NCI-H128 (cell line): ENCODE results near the gene TMEM132C.
"Not testable (repeated sequence)": the region's sequence is repeated elsewhere in the genome, so short reads cannot be mapped to it uniquely, and the experiment has no call there.

Experiments
- DNase-seq: peaks from one replicate; lab custom pipeline; 2025; ENCODE audit not compliant: unreplicated experiment; lab: John Stamatoyannopoulos, UW

The TMEM132C gene

DNA sequence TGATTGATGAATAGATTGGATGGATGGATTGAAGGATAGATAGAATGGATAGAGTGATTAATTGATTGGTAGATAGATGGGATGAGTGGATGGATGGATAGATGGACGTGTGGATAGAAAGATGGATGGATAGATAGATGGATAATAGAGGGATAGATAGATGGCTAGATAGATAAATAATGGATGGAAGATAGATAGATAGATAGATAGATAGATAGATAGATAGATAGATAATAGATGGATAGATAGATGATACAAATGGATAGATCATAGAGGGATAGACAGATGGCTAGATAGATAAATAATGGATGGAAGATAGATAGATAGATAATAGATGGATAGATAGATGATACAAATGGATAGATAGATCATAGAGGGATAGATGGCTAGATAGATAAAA, 337.2 kb downstream of the TMEM132C start:
- DNase-seq: not testable (repeated sequence)

DNA sequence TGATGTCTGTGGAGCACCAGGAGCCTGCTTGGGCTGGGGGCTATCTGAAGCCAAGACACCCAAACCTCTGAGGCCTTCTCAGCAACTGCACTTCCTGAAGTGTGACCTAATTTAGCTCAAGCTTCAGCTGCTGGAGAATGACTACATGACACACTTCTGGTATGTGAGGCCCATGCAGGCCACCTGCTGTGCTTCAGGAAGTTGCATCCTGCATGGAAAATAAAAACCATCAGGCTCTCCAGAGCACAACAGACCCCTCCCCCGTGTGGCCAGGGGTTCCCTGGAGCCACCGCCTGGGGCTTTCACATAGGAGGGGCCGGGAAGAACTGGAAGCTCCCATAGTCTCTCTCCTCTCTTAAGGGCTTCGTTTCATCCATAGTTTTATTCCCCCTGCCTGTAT, 339.1 kb downstream of the TMEM132C start:
- no peak for DNase-seq

DNA sequence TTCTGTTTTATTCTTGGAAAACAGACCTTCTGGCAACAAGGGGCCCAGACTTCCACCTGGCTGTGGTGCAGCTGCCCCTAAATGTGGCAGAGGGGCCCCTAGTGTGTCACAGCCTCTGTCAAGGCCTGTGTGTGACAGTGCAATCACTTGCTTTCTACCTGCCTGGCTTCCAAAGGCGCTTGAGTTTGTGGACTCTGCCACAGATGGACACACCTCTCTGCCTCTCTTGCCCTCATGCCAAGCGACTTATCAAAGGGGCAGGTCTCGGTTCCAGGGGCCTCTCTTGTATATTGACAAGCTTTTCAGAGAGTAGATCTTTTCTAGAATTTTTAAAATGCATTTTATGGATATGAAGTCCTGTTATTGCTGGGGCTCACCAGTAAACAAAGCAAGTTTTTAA, 339.6 kb downstream of the TMEM132C start:
- no peak for DNase-seq

DNA sequence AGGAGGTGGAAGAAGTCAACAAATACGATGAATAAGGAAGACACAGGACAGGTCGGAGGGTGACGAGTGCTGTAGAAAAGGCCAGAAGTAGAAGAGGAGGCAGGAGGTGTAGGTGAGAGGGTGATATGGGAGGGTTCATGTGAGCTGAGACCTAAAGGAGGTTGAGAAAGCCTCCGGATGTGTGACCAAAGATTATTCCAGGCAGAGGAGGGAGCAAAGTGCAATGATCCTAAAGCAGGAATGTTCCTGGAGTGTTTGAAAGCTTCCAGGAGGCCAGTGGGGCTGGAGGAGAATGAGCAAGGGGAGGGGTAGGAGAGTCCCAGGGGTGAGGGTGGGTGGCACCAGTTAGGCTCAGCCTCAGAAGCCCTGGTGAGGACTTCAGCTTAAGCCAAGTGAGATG, 340.0 kb downstream of the TMEM132C start:
- no peak for DNase-seq

DNA sequence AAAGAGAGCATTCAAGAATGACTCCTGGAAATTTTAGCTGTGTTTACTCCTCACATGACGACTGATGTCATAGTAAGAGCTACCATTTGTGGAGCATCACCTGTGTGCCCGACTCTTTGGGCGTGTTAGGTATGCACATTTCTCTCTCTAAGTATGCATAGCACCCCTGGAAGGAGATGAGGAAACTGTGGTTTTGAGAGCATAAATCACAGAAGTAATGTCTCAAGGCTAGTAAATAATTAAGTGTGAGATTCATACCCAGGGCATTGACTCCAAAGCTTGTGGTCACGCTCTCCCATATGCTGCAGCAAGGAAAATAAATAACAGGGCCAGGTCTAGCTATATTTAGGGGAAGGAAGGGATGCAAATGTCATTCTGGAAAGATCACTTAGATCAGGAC, 340.7 kb downstream of the TMEM132C start:
- DNase-seq: no peak

DNA sequence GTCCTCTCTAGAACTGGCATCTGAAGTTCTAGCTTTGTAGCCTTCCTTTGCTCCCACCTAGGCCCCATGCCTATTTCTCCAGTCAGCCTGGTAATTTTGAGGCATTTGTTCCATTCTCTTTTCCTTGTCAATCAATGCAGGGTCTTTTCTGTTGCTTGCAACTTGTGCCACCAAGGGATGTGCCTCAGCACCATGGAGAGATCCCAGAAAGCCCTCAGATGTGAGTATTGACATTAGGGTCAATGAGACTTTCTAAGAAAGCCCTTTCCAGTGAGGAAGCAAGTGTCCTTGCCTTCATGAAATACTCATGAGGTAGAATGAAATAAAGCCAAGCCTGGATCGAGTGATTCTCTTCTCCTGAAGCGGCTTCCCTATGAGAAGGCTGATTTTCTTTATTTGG, 342.9 kb downstream of the TMEM132C start:
- no peak for DNase-seq

DNA sequence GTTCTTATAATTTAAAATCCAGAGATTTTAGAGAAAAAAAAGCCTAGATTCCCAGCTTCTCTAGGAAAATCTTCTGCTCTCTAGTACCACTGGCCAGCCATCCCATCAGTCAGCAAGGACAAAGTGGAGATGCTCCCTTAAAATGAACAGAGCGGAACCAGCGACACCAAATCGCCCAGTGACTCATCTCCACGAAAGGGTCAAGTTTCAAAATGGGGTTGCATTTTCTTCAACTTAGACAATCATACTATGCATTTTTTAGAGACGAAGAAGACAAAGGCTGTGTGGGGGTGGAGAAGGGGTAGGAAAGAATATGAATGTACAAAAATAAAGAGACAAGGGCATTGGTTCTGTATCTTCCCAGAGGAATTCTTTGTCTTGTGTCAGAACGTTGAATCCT, 344.8 kb downstream of the TMEM132C start:
- no peak for DNase-seq

DNA sequence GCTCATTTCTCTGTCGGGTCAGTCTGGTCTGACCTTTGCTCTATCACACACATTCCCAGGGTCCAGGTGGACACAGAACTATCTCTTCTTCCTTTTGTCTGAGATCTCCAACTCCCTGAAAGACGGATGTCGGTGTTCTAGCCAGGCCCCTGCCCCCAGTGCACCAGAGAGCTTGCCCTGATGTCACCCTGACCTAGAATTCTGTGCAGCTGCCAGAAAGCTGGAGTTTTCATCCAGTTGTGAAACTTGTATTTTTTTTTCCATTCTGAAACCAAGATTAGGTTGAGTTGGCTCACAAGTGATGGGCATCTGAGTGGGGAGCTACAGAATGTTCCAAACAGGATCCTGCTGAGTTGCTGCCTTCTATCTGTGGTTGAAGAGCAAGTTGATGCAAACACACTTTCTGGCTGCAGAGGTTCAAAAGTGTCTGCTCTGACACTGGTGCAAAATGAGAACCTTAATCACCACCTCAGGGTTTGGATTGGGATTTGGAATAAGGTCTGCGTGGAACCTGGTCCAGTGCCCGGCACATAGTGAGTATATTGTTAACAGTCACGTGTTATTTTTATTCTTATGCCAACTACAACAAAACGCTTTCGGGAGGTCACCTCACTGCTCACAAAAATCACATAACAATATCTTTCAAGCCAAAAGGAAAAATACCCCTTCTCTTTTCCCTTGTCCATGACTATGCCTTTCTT, 345.3 kb downstream of the TMEM132C start:
- DNase-seq: no peak

DNA sequence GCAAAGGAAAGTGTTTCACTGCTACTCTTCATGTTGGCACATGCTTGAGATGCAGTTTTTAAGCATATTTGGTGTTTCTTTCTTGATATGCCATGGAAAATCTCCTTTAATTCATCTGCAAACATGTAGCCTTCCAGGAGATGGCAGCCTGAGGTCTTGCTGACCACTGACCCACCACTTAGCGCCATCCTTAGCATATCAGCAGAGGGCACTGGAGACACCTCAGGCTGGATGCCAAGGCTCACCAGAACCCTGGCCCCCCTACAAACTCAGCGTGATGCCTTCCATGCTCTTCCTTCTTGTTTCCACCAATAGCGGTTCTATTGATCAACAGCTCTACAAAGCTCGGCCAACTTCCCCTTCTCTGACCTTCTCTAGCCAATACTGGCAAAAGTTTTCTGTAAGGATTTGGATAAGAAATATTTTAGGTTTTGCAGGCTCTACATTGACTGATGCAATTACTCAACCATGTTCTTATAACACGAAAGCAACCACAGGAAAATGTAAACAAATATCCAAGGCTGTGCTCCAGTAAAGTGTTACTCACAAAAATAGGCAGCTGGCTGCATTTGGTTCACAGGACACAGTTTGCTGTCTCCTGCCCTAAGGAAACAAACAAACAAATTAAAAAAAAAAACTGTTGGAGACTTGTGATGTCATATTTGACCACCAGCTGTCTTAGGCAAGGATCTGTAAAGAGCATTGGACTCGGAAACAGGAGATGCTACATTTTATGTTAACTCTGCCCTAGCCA, 347.0 kb downstream of the TMEM132C start:
- DNase-seq: no peak

DNA sequence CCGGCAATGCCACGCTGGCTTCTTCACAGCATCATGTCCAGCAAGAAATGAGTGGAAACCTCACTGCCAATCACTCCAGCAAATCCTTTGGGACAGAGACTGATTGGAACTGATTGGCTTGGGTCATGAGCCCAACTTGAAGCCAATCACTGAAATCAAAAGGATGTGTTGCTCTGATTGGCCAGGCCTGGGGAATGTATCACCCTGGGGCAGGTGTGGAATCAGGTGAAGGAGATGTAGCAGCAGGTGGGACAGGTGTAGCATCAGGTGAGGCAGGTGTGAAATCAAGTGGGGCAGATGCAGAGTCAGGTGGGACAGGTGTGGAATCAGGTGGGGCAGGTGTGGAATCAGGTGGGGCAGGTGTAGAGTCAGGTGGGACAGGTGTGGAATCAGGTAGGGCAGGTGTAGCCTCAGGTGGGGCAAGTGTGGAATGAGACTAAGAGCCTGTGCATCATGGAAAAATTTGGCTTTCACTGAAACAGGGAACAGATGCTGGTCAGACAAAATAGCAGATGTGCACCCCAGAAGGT, 350.4 kb downstream of the TMEM132C start:
- DNase-seq: no peak

DNA sequence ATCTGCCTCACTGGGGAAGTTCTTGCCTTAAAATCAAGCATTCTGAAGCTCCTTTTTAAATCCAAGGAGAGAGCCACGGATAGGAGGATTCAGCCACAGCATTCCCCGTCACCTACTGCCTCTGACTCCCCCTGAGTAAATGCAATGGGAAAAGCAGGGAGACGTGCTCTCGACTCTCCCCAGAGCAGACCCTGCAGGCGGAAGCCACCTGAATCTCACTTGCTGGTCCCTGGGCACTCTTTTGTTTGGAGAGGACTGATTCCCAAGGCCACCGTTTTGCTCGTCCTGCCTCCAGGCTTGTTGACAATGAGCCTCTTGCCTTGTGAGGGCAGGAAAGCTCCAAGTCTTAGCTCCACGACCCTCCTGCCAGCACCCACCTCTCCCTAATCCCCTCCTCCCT, 352.3 kb downstream of the TMEM132C start:
- no peak for DNase-seq

DNA sequence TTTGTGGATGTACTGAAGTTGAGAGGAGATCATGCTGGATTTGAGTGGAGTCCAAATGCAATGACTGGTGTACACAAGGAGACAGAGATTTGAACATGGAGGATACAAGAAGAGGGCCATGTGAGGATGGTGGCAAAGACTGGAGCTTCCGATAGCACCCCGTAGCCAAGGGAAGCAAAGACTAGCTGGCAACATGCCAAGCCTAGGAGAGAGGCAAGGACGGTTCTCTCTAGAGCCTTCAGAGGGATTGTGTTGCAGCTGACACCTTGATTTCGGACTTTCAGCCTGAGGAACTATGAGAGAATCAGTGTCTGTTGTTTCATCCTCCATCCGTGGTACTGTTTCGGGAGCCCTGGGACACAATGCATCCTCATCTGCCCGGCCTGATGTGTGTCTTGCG, 354.3 kb downstream of the TMEM132C start:
- no peak for DNase-seq

DNA sequence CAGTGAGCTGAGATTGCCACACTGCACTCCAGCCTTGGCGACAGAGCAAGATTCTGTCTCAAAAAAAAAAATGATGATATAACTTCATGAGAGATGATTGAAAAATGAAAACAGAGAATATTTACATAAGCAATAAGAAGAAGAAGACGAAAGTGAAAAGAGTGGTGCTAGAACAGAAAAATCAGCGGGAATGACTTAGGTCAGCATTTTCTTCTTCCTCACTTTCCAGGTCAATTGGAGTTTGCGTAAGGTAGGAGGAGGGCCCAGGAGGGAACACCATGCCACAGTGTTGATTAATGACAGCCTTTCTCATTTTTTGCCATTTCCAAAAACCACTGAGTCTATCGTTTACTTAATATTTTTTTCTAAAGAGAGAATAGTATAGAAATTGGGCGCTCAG, 356.8 kb downstream of the TMEM132C start:
- DNase-seq: no peak

DNA sequence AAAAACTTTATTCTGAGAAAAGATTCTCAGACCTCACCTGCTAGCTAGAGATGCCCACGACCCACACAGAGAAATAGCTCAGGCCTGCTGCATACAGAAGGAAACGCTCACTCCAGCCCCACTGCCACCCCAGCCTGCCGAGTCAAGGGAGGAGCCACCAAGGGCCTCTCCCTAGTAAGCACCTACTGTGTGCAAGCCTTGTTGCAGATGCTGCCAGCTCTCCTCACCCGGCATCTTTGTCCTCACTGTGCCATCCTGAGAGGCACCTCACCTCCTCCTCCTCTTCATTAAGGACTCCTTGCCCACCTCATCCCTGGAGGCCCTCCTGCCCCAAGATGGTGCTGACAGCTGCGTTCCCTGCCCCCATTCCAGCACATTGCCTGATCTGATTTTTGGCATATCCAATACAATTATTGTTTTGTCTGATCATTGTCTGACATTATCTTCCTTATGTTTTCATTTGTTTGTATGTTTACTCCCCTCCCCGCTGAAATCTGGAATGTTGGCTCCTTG, 359.9 kb downstream of the TMEM132C start:
- no peak for DNase-seq

DNA sequence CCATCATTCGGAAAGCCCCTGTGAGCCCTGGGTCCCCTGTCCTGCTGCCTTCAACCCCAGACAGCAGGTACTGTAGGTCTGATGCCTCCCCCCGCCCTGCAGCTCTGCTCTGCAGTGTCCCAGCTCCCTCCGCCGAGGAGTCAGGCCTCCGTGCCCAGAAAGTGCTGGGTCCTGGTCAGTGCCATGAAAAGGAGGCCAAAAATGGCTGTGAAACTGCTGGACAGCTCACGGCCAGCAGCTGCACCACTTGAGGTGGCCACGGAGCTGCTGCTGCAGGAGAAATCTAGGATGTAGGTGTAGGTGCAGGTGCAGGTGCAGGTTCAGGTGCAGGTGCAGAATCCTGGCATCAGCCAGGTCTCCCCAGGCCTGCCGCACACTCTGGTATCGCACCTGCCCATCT, 360.7 kb downstream of the TMEM132C start:
- no peak for DNase-seq

DNA sequence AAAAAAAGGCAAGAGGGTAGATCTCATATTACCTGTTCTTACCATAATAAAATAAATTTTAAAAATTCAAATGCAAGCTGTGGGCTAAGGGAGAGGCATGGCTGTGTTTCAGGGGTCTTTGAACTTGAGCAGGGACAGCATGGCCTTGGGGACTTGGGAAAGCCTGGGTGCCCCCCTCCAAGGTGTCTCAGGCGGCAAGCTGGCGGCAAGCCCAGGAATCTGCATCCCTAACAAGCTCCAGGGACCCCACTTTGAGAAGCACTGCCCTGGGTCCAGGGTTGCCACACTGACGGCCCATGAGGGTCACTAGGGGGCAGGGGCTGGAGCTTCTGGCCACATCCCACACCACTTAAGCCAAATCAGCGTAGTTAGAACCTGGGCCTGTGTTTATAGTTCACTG, 363.0 kb downstream of the TMEM132C start:
- DNase-seq: no peak

DNA sequence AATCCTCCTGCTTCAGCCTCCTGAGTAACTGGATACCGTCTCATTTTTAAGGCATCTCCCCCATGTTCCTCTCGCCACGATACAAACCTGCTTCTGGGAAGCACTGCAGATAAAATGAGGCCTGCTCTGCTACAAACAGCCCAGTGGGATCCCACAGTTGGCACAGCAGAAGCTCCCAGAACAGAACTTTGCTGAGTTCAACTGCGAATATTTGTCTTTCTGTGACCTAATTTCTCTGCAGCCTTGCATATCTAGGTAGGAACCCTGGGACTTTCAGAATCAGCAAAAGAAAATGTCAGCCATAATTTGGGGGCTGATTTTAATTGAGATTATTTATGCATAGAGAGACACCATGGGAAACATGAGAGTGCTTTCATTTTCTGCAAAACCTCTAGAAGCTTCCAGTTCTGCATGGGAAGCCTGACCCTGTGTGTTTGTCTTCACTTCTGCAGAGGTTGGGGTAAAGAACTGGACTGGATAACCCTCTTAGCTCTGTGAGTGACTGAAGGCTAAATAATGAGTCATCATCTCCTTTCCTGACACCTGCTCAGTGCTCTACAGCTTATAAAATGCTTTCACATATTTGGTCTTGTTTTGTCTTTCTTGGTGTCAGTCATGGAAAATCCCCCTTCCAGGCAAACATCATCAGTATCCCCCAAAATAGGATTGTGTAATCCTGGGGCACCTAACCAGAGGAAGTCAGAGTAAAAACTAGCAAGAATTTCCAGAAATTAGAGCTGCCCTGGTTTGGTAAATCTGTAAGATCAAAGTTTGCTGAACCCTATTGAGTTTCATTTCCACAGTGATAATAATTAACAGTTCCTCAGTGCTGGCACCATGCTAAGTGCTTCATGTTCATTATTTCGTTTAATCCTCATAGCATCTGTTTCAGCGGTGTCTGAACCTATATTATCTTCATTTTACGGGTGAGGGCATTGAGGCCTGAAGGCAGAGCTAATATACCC, 371.0 kb downstream of the TMEM132C start:
- no peak for DNase-seq

DNA sequence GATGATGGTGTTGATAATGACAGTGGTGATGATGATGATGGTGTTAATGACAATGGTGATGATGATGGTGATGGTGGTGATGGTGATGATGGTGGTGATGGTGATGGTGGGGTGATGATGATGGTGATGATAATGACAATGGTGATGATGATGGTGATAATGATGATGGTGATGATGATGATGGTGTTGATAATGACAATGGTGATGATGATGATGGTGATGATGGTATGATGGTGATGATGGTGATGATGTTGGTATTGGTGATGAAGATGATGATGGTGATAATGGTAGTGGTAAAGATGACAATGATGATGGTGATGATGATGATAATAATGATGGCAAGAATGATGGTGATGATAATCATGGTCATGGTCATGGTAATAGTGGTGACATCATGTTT, 372.1 kb downstream of the TMEM132C start:
- DNase-seq: no peak

DNA sequence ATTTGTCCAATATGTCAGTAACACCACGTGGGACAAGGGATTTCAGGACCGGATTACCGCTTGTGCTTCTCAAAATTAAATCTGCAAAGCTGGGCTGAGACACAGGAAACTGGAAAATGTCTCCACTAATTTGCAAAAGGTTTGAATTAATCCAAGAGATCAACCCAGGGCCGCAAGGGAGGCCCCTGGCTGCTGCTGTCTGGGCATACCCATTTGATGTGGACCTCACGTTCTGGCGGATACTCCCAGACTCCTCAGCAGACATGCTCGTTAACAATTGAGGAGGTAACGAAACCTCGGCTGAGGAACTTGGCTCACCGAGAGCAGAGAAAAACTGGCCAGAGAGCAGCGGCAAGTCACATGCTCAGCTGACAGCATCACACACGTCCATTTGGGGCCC, 376.2 kb downstream of the TMEM132C start:
- DNase-seq: no peak

DNA sequence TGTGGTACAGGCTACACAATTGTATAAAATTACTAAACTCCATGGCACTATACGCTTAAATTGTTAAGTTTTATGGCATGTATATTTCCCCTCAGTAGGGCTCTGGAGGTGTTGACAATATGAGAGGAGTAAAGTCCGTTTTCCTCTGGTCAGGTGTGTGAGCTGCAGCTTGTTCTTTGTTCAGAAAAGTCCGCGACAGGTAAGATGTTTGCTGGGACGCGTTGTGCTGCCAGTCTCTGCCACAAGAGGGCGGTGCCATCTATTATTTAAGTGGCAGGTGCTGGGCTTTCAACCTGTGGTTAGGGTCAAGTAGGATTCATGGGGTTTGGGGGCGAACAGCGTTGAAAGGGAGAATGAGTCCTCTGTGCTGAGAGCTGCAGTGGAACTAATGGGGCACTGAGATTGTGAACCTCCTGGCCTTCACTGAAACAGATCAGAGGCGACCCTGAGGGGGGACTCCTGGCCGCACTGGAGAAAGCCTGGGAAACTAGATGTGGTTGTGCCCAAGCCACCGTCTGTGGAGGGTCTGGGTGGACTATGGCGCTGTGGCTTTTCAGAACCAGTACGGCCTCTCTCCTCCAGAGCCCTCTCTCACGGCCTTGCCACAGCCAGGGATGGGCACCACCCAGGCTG, 377.8 kb downstream of the TMEM132C start:
- no peak for DNase-seq

DNA sequence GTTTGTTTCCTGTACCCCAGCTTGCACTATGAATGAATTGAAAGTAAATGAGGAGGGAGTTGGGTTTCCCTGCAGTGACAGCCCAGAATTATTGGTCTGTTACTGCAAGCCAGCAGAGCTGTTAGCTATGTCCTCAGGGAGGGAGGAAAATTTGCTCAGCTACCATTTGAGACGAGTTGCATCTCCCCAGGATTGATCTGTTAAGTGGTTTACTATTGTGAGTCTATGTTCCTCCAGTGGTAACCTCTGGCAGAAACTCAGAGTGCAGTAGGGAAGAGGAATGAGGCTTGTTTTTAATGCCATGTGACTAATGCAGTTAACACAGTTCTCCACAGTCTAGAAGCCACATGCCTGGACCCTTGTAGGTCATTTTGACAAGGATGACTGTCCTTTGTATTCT, 382.9 kb downstream of the TMEM132C start:
- DNase-seq: no peak
